ENCODE data around the gene SRSF4. TPM values are rescaled to one million over a fixed set of nuclear protein-coding genes. Genes with fewer than 3 reads are reported as not detected.
A peak's percentile ranks its signal among the peaks of the same experiment; 100 is the strongest.

SRSF4 gene
- total and polyA plus RNA-seq, 9 of the 15 experiments (the other 6 are each of a cell fraction or from before 2014, with no cell fraction given): 15.9 to 132 (median 82.0) TPM

- 92% methylated on average over 12 of the region's 12 CpGs for WGBS (ENCODE audit: insufficient coverage, low coverage, missing lambda C conversion rate)
- no peaks in the 10 kb centered on the region for H3K27me3 ChIP-seq (ENCODE audit: control insufficient read depth in 2 of 2, insufficient read depth in 2 of 2, low read length in 2 of 2)
- H3K27ac ChIP-seq (ENCODE audit: extremely low read depth, low read depth, low read length): no peak overlapping the region
- no peak overlapping the region for H3K4me2 ChIP-seq (ENCODE audit: insufficient read depth, low read length)
- no peaks in the 10 kb centered on the region for H3K79me2 ChIP-seq (ENCODE audit: control insufficient read depth, insufficient read depth, low read length)
- no TSS peak for BruUV-seq (replicated peaks)
- H3K9me1 ChIP-seq (ENCODE audit: control insufficient read depth, insufficient read depth, low read length): no peaks in the 10 kb centered on the region
- DNase-seq (ENCODE audit: extremely low read depth in 1 of 4, low spot score in 3 of 4) (no peak), FAIRE-seq (no peak), ATAC-seq (no peak)
- no peaks in the 10 kb centered on the region for H4K20me1 ChIP-seq (replicated peaks; ENCODE audit: control insufficient read depth, insufficient read depth, low read length)
- peaks cover 72% of the 10 kb centered on the region for H3K36me3 ChIP-seq (ENCODE audit: control insufficient read depth, insufficient read depth, low read length)
- H3K9ac ChIP-seq (ENCODE audit: insufficient read depth in 1 of 2, low read depth in 2 of 2, low read length in 2 of 2): no peak overlapping the region
- intact Hi-C loops (cut with micrococcal nuclease): no loop called here
- POLR2A ChIA-PET: interaction anchor here (0.6 kb wide), 1 partner anchor 1562 kb away, joined by 3 read pairs; no protein-coding TSS in a partner anchor
- no peaks in the 10 kb centered on the region for H3K9me3 ChIP-seq (replicated peaks; ENCODE audit: control insufficient read depth, insufficient read depth, low read depth, low read length)
- CTCF ChIA-PET (ENCODE audit: low intra/inter-chr PET ratio): no interaction called here
- H3K4me3 ChIP-seq: no peak overlapping the region
- H3K4me1 ChIP-seq (replicated peaks in 1 of 2; ENCODE audit: control insufficient read depth in 2 of 2, insufficient read depth in 2 of 2, low read length in 2 of 2): peaks cover 20% of the 10 kb centered on the region in 2 experiments; a peak in 4 of 5 replicates
- in situ Hi-C loops (cut with MboI): no loop called here
- no peak overlapping the region for H2AFZ ChIP-seq (ENCODE audit: low read depth, low read length)
- TF ChIP-seq RBM25 (IDR thresholded peaks at IDR 0.05; ENCODE audit: low read depth, low read length, severe bottlenecking) (peak; percentile 84), BCOR (IDR thresholded peaks at IDR 0.05) (0 out of 2 replicates have a peak, but pooled peaks have one; percentile 71), NFE2L1 (tag; IDR thresholded peaks at IDR 0.05; ENCODE audit: borderline replicate concordance, low read depth) (no peak), NFE2 (IDR thresholded peaks at IDR 0.05; ENCODE audit: low read depth) (no peak), NFYB (IDR thresholded peaks at IDR 0.05; ENCODE audit: extremely low read depth, insufficient read length) (no peak), ZBTB8A (IDR thresholded peaks at IDR 0.05; ENCODE audit: partially characterized antibody) (no peak), ADNP (tag; IDR thresholded peaks at IDR 0.05) (peak; percentile 63), ZNF263 (CRISPR knock-in tag; IDR thresholded peaks at IDR 0.05; ENCODE audit: borderline replicate concordance) (no peak), ERF (CRISPR knock-in tag; IDR thresholded peaks at IDR 0.05) (no peak), E2F8 (IDR thresholded peaks at IDR 0.05; ENCODE audit: low read depth, partially characterized antibody) (no peak)
- TF ChIP-seq, protein P1, sequence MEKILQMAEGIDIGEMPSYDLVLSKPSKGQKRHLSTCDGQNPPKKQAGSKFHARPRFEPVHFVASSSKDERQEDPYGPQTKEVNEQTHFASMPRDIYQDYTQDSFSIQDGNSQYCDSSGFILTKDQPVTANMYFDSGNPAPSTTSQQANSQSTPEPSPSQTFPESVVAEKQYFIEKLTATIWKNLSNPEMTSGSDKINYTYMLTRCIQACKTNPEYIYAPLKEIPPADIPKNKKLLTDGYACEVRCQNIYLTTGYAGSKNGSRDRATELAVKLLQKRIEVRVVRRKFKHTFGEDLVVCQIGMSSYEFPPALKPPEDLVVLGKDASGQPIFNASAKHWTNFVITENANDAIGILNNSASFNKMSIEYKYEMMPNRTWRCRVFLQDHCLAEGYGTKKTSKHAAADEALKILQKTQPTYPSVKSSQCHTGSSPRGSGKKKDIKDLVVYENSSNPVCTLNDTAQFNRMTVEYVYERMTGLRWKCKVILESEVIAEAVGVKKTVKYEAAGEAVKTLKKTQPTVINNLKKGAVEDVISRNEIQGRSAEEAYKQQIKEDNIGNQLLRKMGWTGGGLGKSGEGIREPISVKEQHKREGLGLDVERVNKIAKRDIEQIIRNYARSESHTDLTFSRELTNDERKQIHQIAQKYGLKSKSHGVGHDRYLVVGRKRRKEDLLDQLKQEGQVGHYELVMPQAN (IDR thresholded peaks at IDR 0.05; ENCODE audit: borderline replicate concordance): no peak
Observed at GRCh38 chr1:29211086-29212030, 29.7 kb upstream of the SRSF4 start.

Data from K562 (cell line).